HEK293 (cell line): Measurements from ENCODE around the gene CIAPIN1.

Experiments
- FEZF1 ChIP-seq: fragments of 450-650 bp; formaldehyde crosslinking; IDR thresholded peaks from 2 replicates; pipeline ENCODE4 v1.5.1; 2016; ENCODE audit warnings: missing biosample characterization, missing genetic modification characterization
- GLI2 ChIP-seq: fragments of 450-650 bp; formaldehyde crosslinking; IDR thresholded peaks from 2 replicates; pipeline ENCODE4; 2017; ENCODE audit warnings: missing biosample characterization, missing genetic modification characterization, low read depth, borderline replicate concordance
- HOXD13 ChIP-seq: sonication (generic); formaldehyde crosslinking; IDR thresholded peaks from 2 replicates; pipeline ENCODE4 v1.8.0; 2022; ENCODE audit warnings: missing genetic modification reagents, borderline replicate concordance
- KLF16 ChIP-seq: fragments of 450-650 bp; formaldehyde crosslinking; IDR thresholded peaks from 2 replicates; pipeline ENCODE4 v1.5.1; 2017; ENCODE audit warnings: missing biosample characterization, missing genetic modification characterization
- MEIS1 ChIP-seq: sonication (generic); formaldehyde crosslinking; IDR thresholded peaks from 2 replicates; pipeline ENCODE4 v1.8.1; 2022; ENCODE audit warnings: missing genetic modification reagents, mild to moderate bottlenecking, borderline replicate concordance
- RBAK ChIP-seq: fragments of 450-650 bp; formaldehyde crosslinking; IDR thresholded peaks from 2 replicates; pipeline ENCODE4 v1.5.1; 2016; ENCODE audit warnings: missing biosample characterization, missing genetic modification characterization
- ZBTB11 ChIP-seq: fragments of 450-650 bp; formaldehyde crosslinking; conservative IDR thresholded peaks from 2 replicates; pipeline ENCODE4 v1.5.1; 2016; ENCODE audit warnings: low read depth, missing biosample characterization, missing genetic modification characterization
- ZBTB21 ChIP-seq: fragments of 450-650 bp; formaldehyde crosslinking; IDR thresholded peaks from 2 replicates; pipeline ENCODE4 v1.5.1; 2017; ENCODE audit warnings: missing biosample characterization, missing genetic modification characterization
- ZBTB48 ChIP-seq: fragments of 450-650 bp; formaldehyde crosslinking; IDR thresholded peaks from 2 replicates; pipeline ENCODE4 v1.5.1; 2016; ENCODE audit warnings: missing biosample characterization, missing genetic modification characterization
- ZBTB7A ChIP-seq: fragments of 450-650 bp; formaldehyde crosslinking; IDR thresholded peaks from 2 replicates; pipeline ENCODE4 v1.5.1; 2016; ENCODE audit warnings: low read depth, missing biosample characterization, missing genetic modification characterization
- ZIC2 ChIP-seq: fragments of 450-650 bp; formaldehyde crosslinking; IDR thresholded peaks from 2 replicates; pipeline ENCODE4 v1.5.1; 2016; ENCODE audit warnings: missing biosample characterization, missing genetic modification characterization
- ZNF10 ChIP-seq: fragments of 450-650 bp; formaldehyde crosslinking; IDR thresholded peaks from 2 replicates; pipeline ENCODE4 v1.5.1; 2017; ENCODE audit warnings: missing biosample characterization, missing genetic modification characterization
- ZNF184 ChIP-seq: fragments of 450-650 bp; IDR thresholded peaks from 2 replicates; pipeline ENCODE4 v1.5.1; 2018; ENCODE audit warnings: missing biosample characterization, mild to moderate bottlenecking, missing genetic modification characterization
- ZNF2 ChIP-seq: fragments of 450-650 bp; formaldehyde crosslinking; IDR thresholded peaks from 2 replicates; pipeline ENCODE4 v1.5.1; 2016; ENCODE audit warnings: missing biosample characterization, missing genetic modification characterization
- ZNF214 ChIP-seq: fragments of 450-650 bp; formaldehyde crosslinking; IDR thresholded peaks from 2 replicates; pipeline ENCODE4 v1.5.1; 2017; ENCODE audit warnings: missing biosample characterization, mild to moderate bottlenecking, missing genetic modification characterization, borderline replicate concordance
- ZNF23 ChIP-seq: fragments of 450-650 bp; formaldehyde crosslinking; IDR thresholded peaks from 2 replicates; pipeline ENCODE4 v1.5.1; 2016; ENCODE audit warnings: missing biosample characterization, missing genetic modification characterization, borderline replicate concordance
- ZNF302 ChIP-seq: fragments of 450-650 bp; formaldehyde crosslinking; IDR thresholded peaks from 2 replicates; pipeline ENCODE4 v1.5.1; 2016; ENCODE audit warnings: missing biosample characterization, missing genetic modification characterization, low read depth
- ZNF350 ChIP-seq: fragments of 450-650 bp; formaldehyde crosslinking; IDR thresholded peaks from 2 replicates; pipeline ENCODE4 v1.5.0; 2017; ENCODE audit warnings: missing biosample characterization, mild to moderate bottlenecking, missing genetic modification characterization
- ZNF433 ChIP-seq: fragments of 450-650 bp; formaldehyde crosslinking; IDR thresholded peaks from 2 replicates; pipeline ENCODE4 v1.5.1; 2016; ENCODE audit warnings: missing biosample characterization, missing genetic modification characterization, low read depth
- ZNF510 ChIP-seq: fragments of 450-650 bp; formaldehyde crosslinking; IDR thresholded peaks from 2 replicates; pipeline ENCODE4 v1.5.1; 2018; ENCODE audit warnings: mild to moderate bottlenecking, missing genetic modification characterization, missing biosample characterization; ENCODE audit not compliant: insufficient replicate concordance
- ZNF555 ChIP-seq: fragments of 450-650 bp; formaldehyde crosslinking; conservative IDR thresholded peaks from 2 replicates; pipeline ENCODE4 v1.5.1; 2017; ENCODE audit warnings: missing biosample characterization, mild to moderate bottlenecking, missing genetic modification characterization, inconsistent platforms
- ZNF560 ChIP-seq: fragments of 450-650 bp; formaldehyde crosslinking; IDR thresholded peaks from 2 replicates; pipeline ENCODE4 v1.5.1; 2017; ENCODE audit warnings: missing biosample characterization, missing genetic modification characterization, borderline replicate concordance
- ZNF610 ChIP-seq: fragments of 450-650 bp; formaldehyde crosslinking; IDR thresholded peaks from 2 replicates; pipeline ENCODE4 v1.5.1; 2016; ENCODE audit warnings: missing biosample characterization, missing genetic modification characterization, borderline replicate concordance
- ZNF660 ChIP-seq: fragments of 450-650 bp; IDR thresholded peaks from 2 replicates; pipeline ENCODE4 v1.5.1; 2018; ENCODE audit warnings: missing biosample characterization, mild to moderate bottlenecking, missing genetic modification characterization
- ZNF747 ChIP-seq: fragments of 450-650 bp; formaldehyde crosslinking; IDR thresholded peaks from 2 replicates; pipeline ENCODE4 v1.5.1; 2016; ENCODE audit warnings: missing biosample characterization, missing genetic modification characterization
- ZNF791 ChIP-seq: fragments of 450-650 bp; formaldehyde crosslinking; IDR thresholded peaks from 2 replicates; pipeline ENCODE4 v1.5.1; 2016; ENCODE audit warnings: missing biosample characterization, missing genetic modification characterization
- ZNF792 ChIP-seq: fragments of 450-650 bp; formaldehyde crosslinking; IDR thresholded peaks from 2 replicates; pipeline ENCODE4 v1.5.1; 2016; ENCODE audit warnings: missing biosample characterization, missing genetic modification characterization
- TF ChIP-seq, protein P1 (sequence below): fragments of 450-650 bp; formaldehyde crosslinking; IDR thresholded peaks from 2 replicates; pipeline ENCODE4 v1.5.1; 2017; ENCODE audit warnings: missing biosample characterization, mild to moderate bottlenecking, missing genetic modification characterization, moderate library complexity
- TF ChIP-seq, protein P2 (sequence below): fragments of 450-650 bp; formaldehyde crosslinking; IDR thresholded peaks from 2 replicates; pipeline ENCODE4 v1.5.1; 2016; ENCODE audit warnings: missing biosample characterization, missing genetic modification characterization
- TF ChIP-seq, protein P3 (sequence below): fragments of 450-650 bp; formaldehyde crosslinking; IDR thresholded peaks from 2 replicates; pipeline ENCODE4 v1.5.1; 2017; ENCODE audit warnings: missing biosample characterization, missing genetic modification characterization
- TF ChIP-seq, protein P4 (sequence below): fragments of 450-650 bp; formaldehyde crosslinking; IDR thresholded peaks from 2 replicates; pipeline ENCODE4 v1.5.1; 2016; ENCODE audit warnings: missing biosample characterization, missing genetic modification characterization, borderline replicate concordance

The CIAPIN1 gene

GRCh38 chr16:57462209-57462977 lies 15.2 kb upstream of the CIAPIN1 start, which contains the start of gene POLR2C (continued):
- TF ChIP-seq ZNF560 (tag by site-specific recombination) (no peak), ZIC2 (tag by site-specific recombination) (no peak), ZNF660 (tag by site-specific recombination) (peak; percentile 95), FEZF1 (tag by site-specific recombination) (no peak), RBAK (tag by site-specific recombination) (no peak), ZNF350 (tag by site-specific recombination) (no peak), ZNF10 (tag by site-specific recombination) (peak; percentile 46; the same call in 1 of the 2 replicates), ZNF433 (tag by site-specific recombination) (no peak), ZNF555 (tag by site-specific recombination) (no peak), ZNF747 (no peak), ZNF791 (tag by site-specific recombination) (no peak), ZNF302 (tag by site-specific recombination) (no peak), GLI2 (tag by site-specific recombination) (no peak), ZNF510 (tag by site-specific recombination) (no peak), ZBTB48 (peak; percentile 49; the same call in 1 of the 2 replicates), ZBTB11 (tag by site-specific recombination) (peak; percentile 93), ZNF23 (tag by site-specific recombination) (no peak), ZNF184 (tag by site-specific recombination) (no peak), ZNF792 (tag by site-specific recombination) (no peak), ZNF214 (tag by site-specific recombination) (no peak), KLF16 (tag by site-specific recombination) (peak; percentile 85), MEIS1 (CRISPR knock-in tag) (no peak), ZBTB21 (tag by site-specific recombination) (no peak), ZNF610 (tag by site-specific recombination) (no peak), ZBTB7A (no peak), ZNF2 (tag by site-specific recombination) (0 out of 2 replicates have a peak, but pooled peaks have one; percentile 45), HOXD13 (no peak)
- TF ChIP-seq, protein P1, sequence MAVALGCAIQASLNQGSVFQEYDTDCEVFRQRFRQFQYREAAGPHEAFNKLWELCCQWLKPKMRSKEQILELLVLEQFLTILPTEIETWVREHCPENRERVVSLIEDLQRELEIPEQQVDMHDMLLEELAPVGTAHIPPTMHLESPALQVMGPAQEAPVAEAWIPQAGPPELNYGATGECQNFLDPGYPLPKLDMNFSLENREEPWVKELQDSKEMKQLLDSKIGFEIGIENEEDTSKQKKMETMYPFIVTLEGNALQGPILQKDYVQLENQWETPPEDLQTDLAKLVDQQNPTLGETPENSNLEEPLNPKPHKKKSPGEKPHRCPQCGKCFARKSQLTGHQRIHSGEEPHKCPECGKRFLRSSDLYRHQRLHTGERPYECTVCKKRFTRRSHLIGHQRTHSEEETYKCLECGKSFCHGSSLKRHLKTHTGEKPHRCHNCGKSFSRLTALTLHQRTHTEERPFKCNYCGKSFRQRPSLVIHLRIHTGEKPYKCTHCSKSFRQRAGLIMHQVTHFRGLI = no peak
- TF ChIP-seq, protein P2, sequence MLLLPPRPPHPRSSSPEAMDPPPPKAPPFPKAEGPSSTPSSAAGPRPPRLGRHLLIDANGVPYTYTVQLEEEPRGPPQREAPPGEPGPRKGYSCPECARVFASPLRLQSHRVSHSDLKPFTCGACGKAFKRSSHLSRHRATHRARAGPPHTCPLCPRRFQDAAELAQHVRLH (tag by site-specific recombination) = peak; percentile 93
- TF ChIP-seq, protein P3, sequence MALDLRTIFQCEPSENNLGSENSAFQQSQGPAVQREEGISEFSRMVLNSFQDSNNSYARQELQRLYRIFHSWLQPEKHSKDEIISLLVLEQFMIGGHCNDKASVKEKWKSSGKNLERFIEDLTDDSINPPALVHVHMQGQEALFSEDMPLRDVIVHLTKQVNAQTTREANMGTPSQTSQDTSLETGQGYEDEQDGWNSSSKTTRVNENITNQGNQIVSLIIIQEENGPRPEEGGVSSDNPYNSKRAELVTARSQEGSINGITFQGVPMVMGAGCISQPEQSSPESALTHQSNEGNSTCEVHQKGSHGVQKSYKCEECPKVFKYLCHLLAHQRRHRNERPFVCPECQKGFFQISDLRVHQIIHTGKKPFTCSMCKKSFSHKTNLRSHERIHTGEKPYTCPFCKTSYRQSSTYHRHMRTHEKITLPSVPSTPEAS (tag by site-specific recombination) = no peak
- TF ChIP-seq, protein P4, sequence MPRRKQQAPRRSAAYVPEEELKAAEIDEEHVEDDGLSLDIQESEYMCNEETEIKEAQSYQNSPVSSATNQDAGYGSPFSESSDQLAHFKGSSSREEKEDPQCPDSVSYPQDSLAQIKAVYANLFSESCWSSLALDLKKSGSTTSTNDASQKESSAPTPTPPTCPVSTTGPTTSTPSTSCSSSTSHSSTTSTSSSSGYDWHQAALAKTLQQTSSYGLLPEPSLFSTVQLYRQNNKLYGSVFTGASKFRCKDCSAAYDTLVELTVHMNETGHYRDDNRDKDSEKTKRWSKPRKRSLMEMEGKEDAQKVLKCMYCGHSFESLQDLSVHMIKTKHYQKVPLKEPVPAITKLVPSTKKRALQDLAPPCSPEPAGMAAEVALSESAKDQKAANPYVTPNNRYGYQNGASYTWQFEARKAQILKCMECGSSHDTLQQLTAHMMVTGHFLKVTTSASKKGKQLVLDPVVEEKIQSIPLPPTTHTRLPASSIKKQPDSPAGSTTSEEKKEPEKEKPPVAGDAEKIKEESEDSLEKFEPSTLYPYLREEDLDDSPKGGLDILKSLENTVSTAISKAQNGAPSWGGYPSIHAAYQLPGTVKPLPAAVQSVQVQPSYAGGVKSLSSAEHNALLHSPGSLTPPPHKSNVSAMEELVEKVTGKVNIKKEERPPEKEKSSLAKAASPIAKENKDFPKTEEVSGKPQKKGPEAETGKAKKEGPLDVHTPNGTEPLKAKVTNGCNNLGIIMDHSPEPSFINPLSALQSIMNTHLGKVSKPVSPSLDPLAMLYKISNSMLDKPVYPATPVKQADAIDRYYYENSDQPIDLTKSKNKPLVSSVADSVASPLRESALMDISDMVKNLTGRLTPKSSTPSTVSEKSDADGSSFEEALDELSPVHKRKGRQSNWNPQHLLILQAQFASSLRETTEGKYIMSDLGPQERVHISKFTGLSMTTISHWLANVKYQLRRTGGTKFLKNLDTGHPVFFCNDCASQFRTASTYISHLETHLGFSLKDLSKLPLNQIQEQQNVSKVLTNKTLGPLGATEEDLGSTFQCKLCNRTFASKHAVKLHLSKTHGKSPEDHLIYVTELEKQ (tag by site-specific recombination) = no peak
